K562 (cell line): ENCODE measurements around the gene PLXDC1. TPM values are rescaled to one million over a fixed set of nuclear protein-coding genes. Genes with fewer than 3 reads are reported as not detected.

Experiments
- ATAC-seq: fragments of 200-7000 bp; cut with Tn5 transposase; 3 replicates; pipeline ENCODE4 v1.9.1; 2020; ENCODE audit warnings: moderate library complexity
- BruUV-seq: library from RNA; stranded (reverse); fragments of 400-500 nt; replicated peaks from 2 replicates; lab custom pipeline; 2021; lab: Mats Ljungman, UMichigan
- CTCF ChIA-PET: fragments of 300-600 bp; formaldehyde crosslinking; extraction: SDS; loops from one replicate; lab custom pipeline; 2021; ENCODE audit warnings: low intra/inter-chr PET ratio; lab: Yijun Ruan, JAX
- POLR2A ChIA-PET: fragments of 300-600, 350-650 bp; sonication (Branson Sonifier 250); formaldehyde crosslinking; extraction: SDS; loops from one replicate; lab custom pipeline; 2021; ENCODE audit warnings: antibody characterized with exemption, inconsistent platforms; lab: Yijun Ruan, JAX
- DNase-seq, 4 experiments: peaks; one replicate each; pipeline versions ENCODE4 v3.0.0 to v3.0.0-alpha.2; 2011 to 2018; ENCODE audit warnings: low spot score in 3 of 4, mixed read lengths in 3 of 4; ENCODE audit errors: extremely low read depth in 1 of 4
- FAIRE-seq: peaks from 2 replicates; lab custom pipeline; 2011; peaks lifted over from hg19 to GRCh38; lab: Jason Lieb, UNC
- H2AFZ ChIP-seq: 2 replicates; pipeline ENCODE4 v1.6.0; 2011; ENCODE audit warnings: low read depth, low read length, control low read depth, inconsistent platforms
- H3K27ac ChIP-seq: fragments of 200-600 bp; 3 replicates; pipeline ENCODE4 v1.8.0; 2011; ENCODE audit warnings: low read depth, mild to moderate bottlenecking, control low read depth, inconsistent platforms, low read length, moderate library complexity, mixed read lengths; ENCODE audit errors: extremely low read depth
- H3K27me3 ChIP-seq, 2 experiments: fragments of 300-600 bp in 1 of 2; 2 replicates in 1 of 2; 3 replicates in 1 of 2; pipeline versions ENCODE4 v1.6.0 to v1.8.0; 2011; ENCODE audit warnings: inconsistent platforms in 2 of 2, low read length in 2 of 2, mild to moderate bottlenecking in 1 of 2, mixed read lengths in 1 of 2, moderate library complexity in 1 of 2; ENCODE audit not compliant: control insufficient read depth in 2 of 2, insufficient read depth in 2 of 2
- H3K36me3 ChIP-seq: fragments of 300-600 bp; 3 replicates; pipeline ENCODE4 v1.8.0; 2011; ENCODE audit warnings: mild to moderate bottlenecking, low read length, inconsistent platforms; ENCODE audit not compliant: control insufficient read depth, insufficient read depth
- H3K4me1 ChIP-seq, 2 experiments: fragments of 200-600 bp in 1 of 2; replicated peaks in 1 of 2; 2 replicates in 1 of 2; 3 replicates in 1 of 2; pipeline versions ENCODE4 v1.5.1 to v1.8.0; 2011; ENCODE audit warnings: inconsistent platforms in 2 of 2, low read length in 2 of 2, mild to moderate bottlenecking in 1 of 2, mixed read lengths in 1 of 2, moderate library complexity in 1 of 2; ENCODE audit not compliant: control insufficient read depth in 2 of 2, insufficient read depth in 2 of 2
- H3K4me2 ChIP-seq: 2 replicates; pipeline ENCODE4 v1.6.1; 2011; ENCODE audit warnings: low read length, control low read depth, inconsistent platforms, mixed read lengths; ENCODE audit not compliant: insufficient read depth
- H3K4me3 ChIP-seq: fragments of 200-600 bp; sonication (generic), shearing (Covaris generic); 2 replicates; pipeline ENCODE4 v1.5.1; 2016; ENCODE audit warnings: control low read depth, inconsistent platforms
- H3K79me2 ChIP-seq: fragments of 200-600 bp; 3 replicates; pipeline ENCODE4 v1.8.0; 2011; ENCODE audit warnings: low read length, inconsistent platforms; ENCODE audit not compliant: control insufficient read depth, insufficient read depth
- H3K9ac ChIP-seq, 2 experiments: 2 replicates each; pipeline versions ENCODE4 v1.6.0 to v1.6.1; 2011; ENCODE audit warnings: low read depth in 2 of 2, low read length in 2 of 2, control low read depth in 1 of 2, inconsistent platforms in 1 of 2, mild to moderate bottlenecking in 1 of 2, mixed read lengths in 1 of 2; ENCODE audit not compliant: insufficient read depth in 1 of 2
- H3K9me1 ChIP-seq: one replicate; pipeline ENCODE4 v1.6.0; 2011; ENCODE audit warnings: inconsistent platforms, mild to moderate bottlenecking, low read length, moderate library complexity; ENCODE audit not compliant: control insufficient read depth, insufficient read depth
- H3K9me3 ChIP-seq: replicated peaks from 2 replicates; pipeline ENCODE4 v1.5.1; 2011; ENCODE audit warnings: low read depth, low read length, inconsistent platforms; ENCODE audit not compliant: control insufficient read depth, insufficient read depth
- H4K20me1 ChIP-seq: replicated peaks from 2 replicates; pipeline ENCODE4 v1.6.1; 2011; ENCODE audit warnings: low read length, inconsistent platforms, mixed read lengths; ENCODE audit not compliant: control insufficient read depth, insufficient read depth
- LEF1 ChIP-seq: fragments of 450-650 bp; IDR thresholded peaks from 2 replicates; pipeline ENCODE4 v1.6.1; 2016; ENCODE audit warnings: mild to moderate bottlenecking
- MED1 ChIP-seq: sonication (generic); formaldehyde crosslinking; IDR thresholded peaks from 2 replicates; pipeline ENCODE4 v1.8.1; 2023; ENCODE audit warnings: missing genetic modification reagents, borderline replicate concordance
- OTX1 ChIP-seq: fragments of 450-650 bp; formaldehyde crosslinking; IDR thresholded peaks from 2 replicates; pipeline ENCODE4 v1.4.0; 2022; ENCODE audit warnings: mild to moderate bottlenecking
- PRDM10 ChIP-seq: fragments of 450-650 bp; IDR thresholded peaks from 2 replicates; pipeline ENCODE4 v1.6.1; 2018; ENCODE audit not compliant: partially characterized antibody
- SPI1 ChIP-seq: IDR thresholded peaks from 2 replicates; pipeline ENCODE4 v1.6.1; 2011; ENCODE audit warnings: low read depth, low read length, control low read depth, borderline replicate concordance
- ZNF12 ChIP-seq: sonication (generic); formaldehyde crosslinking; IDR thresholded peaks from 2 replicates; pipeline ENCODE4 v1.4.0; 2020; ENCODE audit warnings: mild to moderate bottlenecking, missing genetic modification reagents
- WGBS: fragments of 100-300 bp; shearing (Covaris generic); methylation state at CpG from one replicate; pipeline ENCODE4 v1.1.6; 2016; ENCODE audit warnings: low coverage, mixed read lengths; ENCODE audit not compliant: insufficient coverage; ENCODE audit errors: missing lambda C conversion rate; 5-methylcytosine and 5-hydroxymethylcytosine counted together
- in situ Hi-C: fragments of 300-500 bp; cut with MboI; formaldehyde crosslinking; loops from 4 replicates; pipeline ENCODE4 v1.15.0; 2018; ENCODE audit warnings: inconsistent platforms, mixed read lengths
- intact Hi-C: fragments of 100-400 bp; cut with micrococcal nuclease; formaldehyde crosslinking; loops from 2 replicates; pipeline ENCODE4 v1.14.2; 2022
- polyA plus RNA-seq, 8 experiments: library from polyadenylated mRNA; depleted of rRNA in 4 of 8; stranded (reverse) in 5 of 8; unstranded in 3 of 8; fragments of >200 nt; fragmentation: Nextera tagmentation in 2 of 8; fragmentation: Illumina TruSeq in 1 of 8; extraction: Ambion mirVana in 2 of 8; extraction: Trizol in 1 of 8; gene quantifications; 2 replicates each; pipeline versions ENCODE4 v1.2.1 to v1.2.3, GENCODE V29; 2011 to 2014; ENCODE audit warnings: inconsistent platforms in 1 of 8, missing spikeins in 1 of 8
- total RNA-seq, 7 experiments: library from RNA; depleted of rRNA in 6 of 7; stranded (reverse); fragments of >200 nt in 6 of 7; fragmentation: Illumina TruSeq in 2 of 7; extraction: Trizol in 2 of 7; gene quantifications; 2 replicates each; pipeline versions ENCODE4 v1.2.1 to v1.2.3, GENCODE V29; 2011 to 2021; ENCODE audit warnings: low replicate concordance in 1 of 7

The PLXDC1 gene
- total and polyA plus RNA-seq, 9 of the 15 experiments (the other 6 are each of a cell fraction or from before 2014, with no cell fraction given): not detected

- H3K4me2 ChIP-seq: no peak overlapping the region
- peak overlapping the region in 1 of 2 experiments; percentile 6; a peak in 1 of 4 replicates for H3K9ac ChIP-seq
- no peak overlapping the region for H3K27ac ChIP-seq
- no TSS peak for BruUV-seq
- in situ Hi-C loops (no loop called here), intact Hi-C loops (no loop called here)
- no peaks in the 10 kb centered on the region for H3K27me3 ChIP-seq
- no peaks in the 10 kb centered on the region for H3K9me3 ChIP-seq
- DNase-seq (no peak), ATAC-seq (no peak), FAIRE-seq (no peak)
- no peaks in the 10 kb centered on the region for H3K36me3 ChIP-seq
- peaks cover 5 to 19% of the 10 kb centered on the region in 2 experiments; a peak in 3 of 5 replicates for H3K4me1 ChIP-seq
- no peaks in the 10 kb centered on the region for H3K9me1 ChIP-seq
- WGBS: 7% methylated on average over 7 of the region's 7 CpGs
- no peaks in the 10 kb centered on the region for H4K20me1 ChIP-seq
- TF ChIP-seq LEF1 (no peak), OTX1 (0 out of 2 replicates have a peak, but pooled peaks have one; percentile 14), SPI1 (peak; percentile 90)
- H3K79me2 ChIP-seq: no peaks in the 10 kb centered on the region
- H2AFZ ChIP-seq: no peak overlapping the region
- no peak overlapping the region for H3K4me3 ChIP-seq
- POLR2A ChIA-PET: interaction anchor here (0.5 to 1.4 kb wide), 4 partner anchors 11 to 85 kb away, joined by 3 to 4 read pairs (median 4); no protein-coding TSS in a partner anchor
- CTCF ChIA-PET: no interaction called here
Observed at GRCh38 chr17:39166437-39167335, 15.2 kb upstream of the PLXDC1 start.

- peak within 1 kb of the TSS; percentile 75 for H2AFZ ChIP-seq
Observed at GRCh38 chr17:39165841-39166349, 14.5 kb upstream of the PLXDC1 start, which contains the start of gene ARL5C. Gene ARL5C, minus strand, starts transcription at chr17:39166161. Its CDS starts 401 bp downstream, at chr17:39165760.

More at GRCh38 chr17:39165841-39166349, 14.5 kb upstream of the PLXDC1 start, which contains the start of gene ARL5C:
- no TSS peak for BruUV-seq
- intact Hi-C loops: no loop called here
- in situ Hi-C loops: no loop called here
- FAIRE-seq (no peak), DNase-seq (no peak), ATAC-seq (no peak)
- Histone ChIP-seq H3K36me3 (no peaks in the 10 kb centered on the region), H3K4me3 (no peak within 1 kb of the TSS), H3K9me3 (no peaks in the 10 kb centered on the region), H3K79me2 (no peaks in the 10 kb centered on the region), H3K4me2 (peak within 1 kb of the TSS; percentile 70; the same call in 1 of the 2 replicates), H4K20me1 (no peaks in the 10 kb centered on the region), H3K9me1 (no peaks in the 10 kb centered on the region), H3K27ac (no peak within 1 kb of the TSS), H3K9ac (peak within 1 kb of the TSS in 1 of 2 experiments; percentile 62; a peak in 1 of 4 replicates), H3K4me1 (peaks cover 5 to 19% of the 10 kb centered on the region in 2 experiments; a peak in 3 of 5 replicates), H3K27me3 (peaks cover 0 to under 1% of the 10 kb centered on the region in 2 experiments; a peak in 1 of 5 replicates)
- 53% methylated on average over 17 of the region's 17 CpGs for WGBS
- POLR2A ChIA-PET: interaction anchor here (1.4 kb wide), 1 partner anchor 12 kb away, joined by 4 read pairs; no protein-coding TSS in a partner anchor
- peak; percentile 21 for TF ChIP-seq PRDM10
- TF ChIP-seq MED1 (CRISPR knock-in tag): no peak
- no peak for TF ChIP-seq ZNF12
- CTCF ChIA-PET: no interaction called here
